Measurements from ENCODE around the gene ERAS. TPM values are rescaled to one million over a fixed set of nuclear protein-coding genes. Genes with fewer than 3 reads are reported as not detected.

Gene ERAS
- polyA plus RNA-seq, 1 donor from 2014 or later, result 3.6 TPM

DNA sequence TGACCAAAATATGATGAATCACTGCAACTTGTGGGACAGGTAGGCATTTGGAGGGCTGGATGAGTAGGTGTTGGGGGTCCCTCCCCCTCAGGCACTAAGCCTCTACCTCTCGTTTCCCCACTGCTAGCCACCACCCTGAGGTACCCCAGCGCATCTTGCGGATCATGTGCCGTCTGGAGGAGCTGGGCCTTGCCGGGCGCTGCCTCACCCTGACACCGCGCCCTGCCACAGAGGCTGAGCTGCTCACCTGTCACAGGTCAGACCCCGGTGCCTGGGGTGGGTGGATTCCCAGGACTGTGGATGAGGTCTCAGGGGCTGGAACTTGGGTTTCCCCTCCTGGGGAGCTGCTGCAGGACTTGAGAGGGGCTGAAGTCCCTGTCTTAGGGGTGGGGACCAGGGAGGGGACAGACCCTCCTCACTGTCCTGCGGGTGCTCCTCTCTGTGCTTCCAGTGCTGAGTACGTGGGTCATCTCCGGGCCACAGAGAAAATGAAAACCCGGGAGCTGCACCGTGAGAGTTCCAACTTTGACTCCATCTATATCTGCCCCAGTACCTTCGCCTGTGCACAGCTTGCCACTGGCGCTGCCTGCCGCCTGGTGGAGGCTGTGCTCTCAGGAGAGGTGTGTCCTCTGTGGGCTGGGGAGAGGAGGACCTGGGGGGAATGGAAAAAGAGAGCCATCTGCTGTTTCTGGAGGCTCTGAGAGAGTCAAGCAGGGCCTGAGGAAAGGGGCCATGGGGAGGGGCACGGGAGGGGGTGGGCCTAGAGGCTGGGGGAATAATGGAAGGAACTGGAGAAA is 10.1 kb upstream of the ERAS start:
- Histone ChIP-seq H3K4me2 (ENCODE audit: low read length) (no peak overlapping the region), H3K9me3 (ENCODE audit: low read length) (no peaks in the 10 kb centered on the region), H3K4me3 (ENCODE audit: low read length) (no peak overlapping the region), H3K27ac (ENCODE audit: low read length) (no peak overlapping the region), H3K79me2 (replicated peaks; ENCODE audit: insufficient read depth, low read length) (no peaks in the 10 kb centered on the region), H3K27me3 (ENCODE audit: insufficient read depth, low read depth, low read length) (no peaks in the 10 kb centered on the region), H4K20me1 (ENCODE audit: insufficient read depth) (no peaks in the 10 kb centered on the region), H3K36me3 (ENCODE audit: insufficient read depth, low read length) (no peaks in the 10 kb centered on the region), H3K9ac (ENCODE audit: low read length) (no peak overlapping the region), H2AFZ (ENCODE audit: low read depth, low read length) (no peak overlapping the region), H3K9me2 (ENCODE audit: insufficient read depth, low read length) (no peaks in the 10 kb centered on the region), H3F3A (ENCODE audit: insufficient read depth, low read length, poor library complexity, severe bottlenecking) (no peaks in the 10 kb centered on the region)
- TF ChIP-seq, protein P1, sequence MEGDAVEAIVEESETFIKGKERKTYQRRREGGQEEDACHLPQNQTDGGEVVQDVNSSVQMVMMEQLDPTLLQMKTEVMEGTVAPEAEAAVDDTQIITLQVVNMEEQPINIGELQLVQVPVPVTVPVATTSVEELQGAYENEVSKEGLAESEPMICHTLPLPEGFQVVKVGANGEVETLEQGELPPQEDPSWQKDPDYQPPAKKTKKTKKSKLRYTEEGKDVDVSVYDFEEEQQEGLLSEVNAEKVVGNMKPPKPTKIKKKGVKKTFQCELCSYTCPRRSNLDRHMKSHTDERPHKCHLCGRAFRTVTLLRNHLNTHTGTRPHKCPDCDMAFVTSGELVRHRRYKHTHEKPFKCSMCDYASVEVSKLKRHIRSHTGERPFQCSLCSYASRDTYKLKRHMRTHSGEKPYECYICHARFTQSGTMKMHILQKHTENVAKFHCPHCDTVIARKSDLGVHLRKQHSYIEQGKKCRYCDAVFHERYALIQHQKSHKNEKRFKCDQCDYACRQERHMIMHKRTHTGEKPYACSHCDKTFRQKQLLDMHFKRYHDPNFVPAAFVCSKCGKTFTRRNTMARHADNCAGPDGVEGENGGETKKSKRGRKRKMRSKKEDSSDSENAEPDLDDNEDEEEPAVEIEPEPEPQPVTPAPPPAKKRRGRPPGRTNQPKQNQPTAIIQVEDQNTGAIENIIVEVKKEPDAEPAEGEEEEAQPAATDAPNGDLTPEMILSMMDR (IDR thresholded peaks at IDR 0.05; ENCODE audit: poor library complexity, severe bottlenecking), result no peak
- TF ChIP-seq SMC3 (conservative IDR thresholded peaks at IDR 0.05; ENCODE audit: poor library complexity) (no peak), MXI1 (conservative IDR thresholded peaks at IDR 0.05; ENCODE audit: poor library complexity, severe bottlenecking) (no peak), RAD21 (conservative IDR thresholded peaks at IDR 0.05) (no peak), EP300 (conservative IDR thresholded peaks at IDR 0.05; ENCODE audit: poor library complexity, severe bottlenecking) (no peak), TAF1 (IDR thresholded peaks at IDR 0.05; ENCODE audit: low read depth) (no peak), POLR2AphosphoS5 (IDR thresholded peaks at IDR 0.05) (no peak), EZH2 (IDR thresholded peaks at IDR 0.05; ENCODE audit: borderline replicate concordance, insufficient read depth, low read length, poor library complexity, severe bottlenecking) (no peak)
- TF ChIP-seq, protein P2, sequence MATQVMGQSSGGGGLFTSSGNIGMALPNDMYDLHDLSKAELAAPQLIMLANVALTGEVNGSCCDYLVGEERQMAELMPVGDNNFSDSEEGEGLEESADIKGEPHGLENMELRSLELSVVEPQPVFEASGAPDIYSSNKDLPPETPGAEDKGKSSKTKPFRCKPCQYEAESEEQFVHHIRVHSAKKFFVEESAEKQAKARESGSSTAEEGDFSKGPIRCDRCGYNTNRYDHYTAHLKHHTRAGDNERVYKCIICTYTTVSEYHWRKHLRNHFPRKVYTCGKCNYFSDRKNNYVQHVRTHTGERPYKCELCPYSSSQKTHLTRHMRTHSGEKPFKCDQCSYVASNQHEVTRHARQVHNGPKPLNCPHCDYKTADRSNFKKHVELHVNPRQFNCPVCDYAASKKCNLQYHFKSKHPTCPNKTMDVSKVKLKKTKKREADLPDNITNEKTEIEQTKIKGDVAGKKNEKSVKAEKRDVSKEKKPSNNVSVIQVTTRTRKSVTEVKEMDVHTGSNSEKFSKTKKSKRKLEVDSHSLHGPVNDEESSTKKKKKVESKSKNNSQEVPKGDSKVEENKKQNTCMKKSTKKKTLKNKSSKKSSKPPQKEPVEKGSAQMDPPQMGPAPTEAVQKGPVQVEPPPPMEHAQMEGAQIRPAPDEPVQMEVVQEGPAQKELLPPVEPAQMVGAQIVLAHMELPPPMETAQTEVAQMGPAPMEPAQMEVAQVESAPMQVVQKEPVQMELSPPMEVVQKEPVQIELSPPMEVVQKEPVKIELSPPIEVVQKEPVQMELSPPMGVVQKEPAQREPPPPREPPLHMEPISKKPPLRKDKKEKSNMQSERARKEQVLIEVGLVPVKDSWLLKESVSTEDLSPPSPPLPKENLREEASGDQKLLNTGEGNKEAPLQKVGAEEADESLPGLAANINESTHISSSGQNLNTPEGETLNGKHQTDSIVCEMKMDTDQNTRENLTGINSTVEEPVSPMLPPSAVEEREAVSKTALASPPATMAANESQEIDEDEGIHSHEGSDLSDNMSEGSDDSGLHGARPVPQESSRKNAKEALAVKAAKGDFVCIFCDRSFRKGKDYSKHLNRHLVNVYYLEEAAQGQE (IDR thresholded peaks at IDR 0.05; ENCODE audit: borderline replicate concordance), result no peak

DNA sequence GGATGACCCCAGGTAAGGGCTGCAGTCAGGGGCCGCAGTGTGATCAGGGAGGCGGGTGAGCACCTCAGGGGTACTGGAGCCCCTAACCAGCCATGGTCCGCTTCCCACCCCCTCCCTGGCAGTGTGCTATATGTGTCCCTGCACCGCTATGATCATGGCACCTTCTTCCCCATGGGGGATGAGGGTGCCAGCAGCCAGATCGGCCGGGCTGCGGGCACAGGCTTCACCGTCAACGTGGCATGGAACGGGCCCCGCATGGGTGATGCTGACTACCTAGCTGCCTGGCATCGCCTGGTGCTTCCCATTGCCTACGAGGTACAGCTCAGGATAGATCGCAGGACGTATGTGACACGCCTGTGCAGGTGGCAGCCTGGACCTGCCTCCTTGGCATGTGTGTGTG is 8.2 kb upstream of the ERAS start:
- Histone ChIP-seq H3K4me2 (ENCODE audit: low read length) (no peak overlapping the region), H3K36me3 (ENCODE audit: insufficient read depth, low read length) (no peaks in the 10 kb centered on the region), H3K9me3 (ENCODE audit: low read length) (no peaks in the 10 kb centered on the region), H3K4me3 (ENCODE audit: low read length) (no peak overlapping the region), H3K27me3 (ENCODE audit: insufficient read depth, low read depth, low read length) (no peaks in the 10 kb centered on the region), H3K9ac (ENCODE audit: low read length) (no peak overlapping the region), H2AFZ (ENCODE audit: low read depth, low read length) (no peak overlapping the region), H3F3A (ENCODE audit: insufficient read depth, low read length, poor library complexity, severe bottlenecking) (no peaks in the 10 kb centered on the region), H3K9me2 (ENCODE audit: insufficient read depth, low read length) (no peaks in the 10 kb centered on the region), H3K27ac (ENCODE audit: low read length) (no peak overlapping the region), H3K79me2 (replicated peaks; ENCODE audit: insufficient read depth, low read length) (no peaks in the 10 kb centered on the region), H4K20me1 (ENCODE audit: insufficient read depth) (no peaks in the 10 kb centered on the region)
- TF ChIP-seq EZH2 (IDR thresholded peaks at IDR 0.05; ENCODE audit: borderline replicate concordance, insufficient read depth, low read length, poor library complexity, severe bottlenecking), result no peak
- no peak for TF ChIP-seq TAF1 (IDR thresholded peaks at IDR 0.05; ENCODE audit: low read depth)

Data from neural cell (in vitro differentiated cells).